ENCODE measurements around the gene FANCI.

DNA sequence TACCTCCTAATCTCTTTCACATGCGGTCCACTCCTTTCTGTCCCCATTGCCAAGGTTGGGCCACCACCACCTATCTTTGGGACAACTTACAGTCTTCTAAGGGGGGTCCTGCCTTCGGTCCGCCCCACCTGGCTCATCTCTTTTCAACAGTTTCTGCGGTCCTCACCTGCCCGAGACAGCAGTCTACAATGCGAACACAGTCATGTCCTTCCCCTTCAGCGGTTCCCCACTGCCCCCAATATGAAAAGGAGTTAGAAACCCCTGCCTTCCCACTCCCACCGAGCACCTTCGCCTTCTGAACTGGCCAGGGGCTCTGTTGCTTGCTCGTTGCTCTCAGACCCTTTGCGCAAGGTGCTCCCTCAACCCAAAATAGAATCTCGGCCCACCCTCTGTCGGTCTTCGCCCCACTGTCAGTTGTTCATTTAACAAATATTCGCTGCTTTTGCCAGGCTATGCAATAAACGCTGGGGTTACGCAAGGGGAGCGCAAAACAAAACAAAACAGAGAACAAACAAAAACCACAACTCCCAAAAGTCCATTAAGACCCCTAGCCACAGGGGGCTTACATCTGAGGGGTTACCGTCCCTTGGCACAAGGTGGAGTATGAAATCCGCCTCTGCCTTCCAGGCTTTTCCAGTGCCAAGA is 611 bp upstream of the FANCI start:
- TF ChIP-seq, protein P1, sequence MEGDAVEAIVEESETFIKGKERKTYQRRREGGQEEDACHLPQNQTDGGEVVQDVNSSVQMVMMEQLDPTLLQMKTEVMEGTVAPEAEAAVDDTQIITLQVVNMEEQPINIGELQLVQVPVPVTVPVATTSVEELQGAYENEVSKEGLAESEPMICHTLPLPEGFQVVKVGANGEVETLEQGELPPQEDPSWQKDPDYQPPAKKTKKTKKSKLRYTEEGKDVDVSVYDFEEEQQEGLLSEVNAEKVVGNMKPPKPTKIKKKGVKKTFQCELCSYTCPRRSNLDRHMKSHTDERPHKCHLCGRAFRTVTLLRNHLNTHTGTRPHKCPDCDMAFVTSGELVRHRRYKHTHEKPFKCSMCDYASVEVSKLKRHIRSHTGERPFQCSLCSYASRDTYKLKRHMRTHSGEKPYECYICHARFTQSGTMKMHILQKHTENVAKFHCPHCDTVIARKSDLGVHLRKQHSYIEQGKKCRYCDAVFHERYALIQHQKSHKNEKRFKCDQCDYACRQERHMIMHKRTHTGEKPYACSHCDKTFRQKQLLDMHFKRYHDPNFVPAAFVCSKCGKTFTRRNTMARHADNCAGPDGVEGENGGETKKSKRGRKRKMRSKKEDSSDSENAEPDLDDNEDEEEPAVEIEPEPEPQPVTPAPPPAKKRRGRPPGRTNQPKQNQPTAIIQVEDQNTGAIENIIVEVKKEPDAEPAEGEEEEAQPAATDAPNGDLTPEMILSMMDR (conservative IDR thresholded peaks at IDR 0.05; ENCODE audit: low read depth, low read length): no peak
- no peak for TF ChIP-seq EZH2phosphoT487 (IDR thresholded peaks at IDR 0.05; ENCODE audit: borderline replicate concordance, low read length)
- TF ChIP-seq EZH2 (IDR thresholded peaks at IDR 0.05; ENCODE audit: low read length, unreplicated experiment): no peak

Measured in PC-3 (cell line).